H1 (cell line): ENCODE measurements around the gene RAB25. TPM values are rescaled to one million over a fixed set of nuclear protein-coding genes. Genes with fewer than 3 reads are reported as not detected.

Experiments used
- CTCF ChIA-PET: fragments of 300-600 bp; sonication (Branson Sonifier 250); formaldehyde crosslinking; loops from one replicate; lab custom pipeline; 2021; ENCODE audit not compliant: partially characterized antibody; lab: Charles Lee
- POLR2A ChIA-PET: fragments of 300-600 bp; sonication (Branson Sonifier 250); formaldehyde crosslinking; loops from one replicate; lab custom pipeline; 2021; ENCODE audit warnings: inconsistent platforms; ENCODE audit not compliant: partially characterized antibody; lab: Charles Lee
- DNase-seq, 2 experiments: peaks; one replicate each; pipeline versions ENCODE4 v3.0.0 to v3.0.0-alpha.2; 2010 to 2022; ENCODE audit warnings: low spot score in 2 of 2, low read depth in 1 of 2, mixed read lengths in 1 of 2
- FAIRE-seq: peaks from 2 replicates; lab custom pipeline; 2011; peaks lifted over from hg19 to GRCh38; lab: Jason Lieb, UNC
- H2AFZ ChIP-seq: 2 replicates; pipeline ENCODE4 v1.8.1; 2012; ENCODE audit warnings: low read length, inconsistent platforms
- H2AK5ac ChIP-seq: 2 replicates; pipeline ENCODE4 v1.6.1; 2013; ENCODE audit warnings: low read depth, low read length
- H2BK120ac ChIP-seq: replicated peaks from 2 replicates; pipeline ENCODE3; 2013; ENCODE audit warnings: low read depth, low read length, inconsistent platforms
- H2BK12ac ChIP-seq: 2 replicates; pipeline ENCODE4 v1.6.1; 2013; ENCODE audit warnings: low read depth, low read length
- H2BK15ac ChIP-seq: 2 replicates; pipeline ENCODE4 v1.6.1; 2013; ENCODE audit warnings: low read length
- H2BK20ac ChIP-seq: 2 replicates; pipeline ENCODE4 v1.6.1; 2013; ENCODE audit warnings: low read length
- H2BK5ac ChIP-seq: 2 replicates; pipeline ENCODE4 v1.6.1; 2013; ENCODE audit warnings: low read depth, low read length
- H3K14ac ChIP-seq: 2 replicates; pipeline ENCODE4 v1.6.1; 2013; ENCODE audit warnings: inconsistent platforms; ENCODE audit not compliant: insufficient read length
- H3K18ac ChIP-seq: 2 replicates; pipeline ENCODE4 v1.6.1; 2013; ENCODE audit warnings: low read length; ENCODE audit errors: extremely low read depth
- H3K23ac ChIP-seq: 2 replicates; pipeline ENCODE4 v1.6.1; 2013; ENCODE audit warnings: inconsistent platforms; ENCODE audit not compliant: insufficient read length
- H3K23me2 ChIP-seq: 2 replicates; pipeline ENCODE4 v1.6.1; 2013; ENCODE audit warnings: low read depth, low read length
- H3K27ac ChIP-seq: 2 replicates; pipeline ENCODE4 v1.6.1; 2011; ENCODE audit warnings: low read depth, low read length, inconsistent platforms
- H3K27me3 ChIP-seq, 4 experiments: replicated peaks in 1 of 4; 1 replicate in 1 of 4; 2 replicates in 3 of 4; pipeline versions ENCODE4 v1.6.1 to v1.8.1; 2011 to 2013; ENCODE audit warnings: low read length in 3 of 4, mild to moderate bottlenecking in 3 of 4, inconsistent platforms in 2 of 4, mixed read lengths in 2 of 4, moderate library complexity in 1 of 4; ENCODE audit not compliant: control insufficient read depth in 3 of 4, insufficient read depth in 3 of 4; ENCODE audit errors: extremely low read depth in 1 of 4
- H3K36me3 ChIP-seq, 4 experiments: 2 replicates each; pipeline versions ENCODE4 v1.6.1 to v1.8.1; 2011 to 2013; ENCODE audit warnings: mild to moderate bottlenecking in 4 of 4, low read length in 3 of 4, moderate library complexity in 2 of 4, control low read depth in 1 of 4, inconsistent platforms in 1 of 4; ENCODE audit not compliant: insufficient read depth in 4 of 4, control insufficient read depth in 2 of 4
- H3K4ac ChIP-seq: replicated peaks from 2 replicates; pipeline ENCODE3; 2013; ENCODE audit warnings: low read length, low read depth, mixed read lengths, inconsistent platforms; ENCODE audit not compliant: insufficient read length
- H3K4me1 ChIP-seq, 4 experiments: replicated peaks in 1 of 4; 1 replicate in 1 of 4; 2 replicates in 3 of 4; pipeline versions ENCODE4 v1.6.1 to v1.8.1; 2011 to 2013; ENCODE audit warnings: low read length in 3 of 4, inconsistent platforms in 2 of 4, mixed read lengths in 1 of 4; ENCODE audit not compliant: insufficient read depth in 4 of 4, control insufficient read depth in 3 of 4
- H3K4me2 ChIP-seq, 2 experiments: 2 replicates each; pipeline versions ENCODE4 v1.6.1 to v1.8.1; 2011 to 2013; ENCODE audit warnings: low read depth in 2 of 2, low read length in 2 of 2, control low read depth in 1 of 2, inconsistent platforms in 1 of 2, mild to moderate bottlenecking in 1 of 2; ENCODE audit not compliant: insufficient read depth in 1 of 2
- H3K4me3 ChIP-seq, 4 experiments: fragments of 200-600, 300-600 bp in 1 of 4; sonication (generic), shearing (Covaris generic), sonication (Bioruptor Twin) in 1 of 4; 2 replicates each; pipeline versions ENCODE4 v1.5.1 to v1.8.1; 2011 to 2016; ENCODE audit warnings: low read length in 4 of 4, low read depth in 3 of 4, control low read depth in 2 of 4, inconsistent platforms in 2 of 4, mild to moderate bottlenecking in 2 of 4, mixed read lengths in 1 of 4, moderate library complexity in 1 of 4; ENCODE audit not compliant: insufficient read depth in 2 of 4; ENCODE audit errors: extremely low read depth in 1 of 4
- H3K56ac ChIP-seq: replicated peaks from 2 replicates; pipeline ENCODE3; 2013; ENCODE audit warnings: low read depth, mild to moderate bottlenecking, mixed read lengths, low read length, inconsistent platforms; ENCODE audit not compliant: insufficient read length
- H3K79me1 ChIP-seq: 2 replicates; pipeline ENCODE4 v1.6.1; 2013; ENCODE audit warnings: low read depth, low read length, control low read depth
- H3K79me2 ChIP-seq, 2 experiments: 2 replicates each; pipeline versions ENCODE4 v1.6.1 to v1.8.1; 2012 to 2013; ENCODE audit warnings: low read length in 2 of 2, mild to moderate bottlenecking in 2 of 2, inconsistent platforms in 1 of 2; ENCODE audit not compliant: insufficient read depth in 2 of 2, control insufficient read depth in 1 of 2
- H3K9ac ChIP-seq, 4 experiments: replicated peaks in 1 of 4; 1 replicate in 1 of 4; 2 replicates in 3 of 4; pipeline versions ENCODE4 v1.6.1 to v1.8.1; 2011 to 2013; ENCODE audit warnings: low read depth in 3 of 4, low read length in 3 of 4, control low read depth in 2 of 4, mild to moderate bottlenecking in 2 of 4, moderate library complexity in 2 of 4, inconsistent platforms in 1 of 4; ENCODE audit errors: extremely low read depth in 1 of 4
- H3K9me3 ChIP-seq, 2 experiments: 2 replicates each; pipeline versions ENCODE4 v1.6.1 to v1.8.1; 2012 to 2013; ENCODE audit warnings: mild to moderate bottlenecking in 2 of 2, moderate library complexity in 2 of 2, control low read depth in 1 of 2, inconsistent platforms in 1 of 2, low read depth in 1 of 2, low read length in 1 of 2, mixed read lengths in 1 of 2; ENCODE audit not compliant: insufficient read depth in 2 of 2
- H4K20me1 ChIP-seq, 2 experiments: replicated peaks in 1 of 2; 2 replicates each; pipeline versions ENCODE3 to v1.8.1; 2011 to 2013; ENCODE audit warnings: inconsistent platforms in 2 of 2, low read length in 2 of 2, mild to moderate bottlenecking in 1 of 2; ENCODE audit not compliant: insufficient read depth in 2 of 2, control insufficient read depth in 1 of 2
- H4K5ac ChIP-seq: 2 replicates; pipeline ENCODE4 v1.6.1; 2013; ENCODE audit warnings: low read length, low read depth, mixed read lengths, inconsistent platforms; ENCODE audit not compliant: insufficient read length
- H4K8ac ChIP-seq: 2 replicates; pipeline ENCODE4 v1.8.0; 2013; ENCODE audit warnings: mild to moderate bottlenecking, moderate library complexity, low read length, inconsistent platforms; ENCODE audit not compliant: insufficient read depth; ENCODE audit errors: extremely low read depth
- H4K91ac ChIP-seq: replicated peaks from 2 replicates; pipeline ENCODE3; 2013; ENCODE audit warnings: low read length, mixed read lengths, inconsistent platforms; ENCODE audit not compliant: insufficient read length
- POLR2A ChIP-seq, 2 experiments: IDR thresholded peaks; 1 replicate in 1 of 2; 2 replicates in 1 of 2; pipeline ENCODE4 v1.6.1; 2011; ENCODE audit warnings: low read depth in 2 of 2, low read length in 2 of 2, mild to moderate bottlenecking in 2 of 2; ENCODE audit errors: control extremely low read depth in 1 of 2
- RAD21 ChIP-seq, 2 experiments: IDR thresholded peaks in 1 of 2; conservative IDR thresholded peaks in 1 of 2; 2 replicates each; pipeline ENCODE4 v1.6.1; 2011; ENCODE audit warnings: low read depth in 2 of 2, low read length in 2 of 2, improper control_type of control experiment in 1 of 2, inconsistent platforms in 1 of 2, mild to moderate bottlenecking in 1 of 2, moderate library complexity in 1 of 2
- WGBS, 2 experiments: shearing (Covaris generic) in 1 of 2; methylation state at CpG; one replicate each; pipeline versions ENCODE4 v1.1.6 to v1.1.7; 2013 to 2015; ENCODE audit warnings: low lambda C conversion rate in 2 of 2, mixed read lengths in 2 of 2, inconsistent platforms in 1 of 2, low coverage in 1 of 2, missing lambda C conversion rate in 1 of 2; ENCODE audit not compliant: insufficient replicate concordance in 2 of 2, insufficient coverage in 1 of 2, insufficient read length in 1 of 2; ENCODE audit errors: extremely low coverage in 1 of 2, missing lambda C conversion rate in 1 of 2; 5-methylcytosine and 5-hydroxymethylcytosine counted together
- polyA plus RNA-seq, 7 experiments: library from polyadenylated mRNA; depleted of rRNA in 3 of 7; stranded (reverse) in 5 of 7; unstranded in 2 of 7; fragments of >200 nt in 5 of 7; fragments of 200-250 nt in 2 of 7; gene quantifications; 1 replicate in 5 of 7; 2 replicates in 1 of 7; 4 replicates in 1 of 7; pipeline versions ENCODE4 v1.2.1 to v1.2.3, GENCODE V29; 2011 to 2013; ENCODE audit warnings: missing spikeins in 2 of 7, mixed read lengths in 2 of 7
- total RNA-seq: library from RNA; stranded (reverse); fragmentation: NEBNext Ultra II Directional; extraction: Animal tissue kit (Norgen Biotek cat#: 25700); gene quantifications from 2 replicates; pipeline ENCODE4 v1.2.1, GENCODE V29; 2021

The RAB25 gene
- total and polyA plus RNA-seq, 2 of the 8 experiments (the other 6 are each of a cell fraction or from before 2014, with no cell fraction given), result 34.8 to 98.2 TPM

- H3K56ac ChIP-seq, result no peak overlapping the region
- WGBS, 2 experiments, result 63% methylated on average over 5 of the region's 6 CpGs; no CpG with 5 or more reads in 1 of the 2 experiments
- H3K9me3 ChIP-seq, result no peaks in the 10 kb centered on the region
- no peaks in the 10 kb centered on the region for H3K27me3 ChIP-seq
- no peak overlapping the region for H3K23ac ChIP-seq
- peaks cover 15% of the 10 kb centered on the region for H3K79me1 ChIP-seq
- peak overlapping the region; percentile 17 to 26; a peak in 3 of 4 replicates for H3K4me2 ChIP-seq
- H3K18ac ChIP-seq, result peak overlapping the region; percentile 87; the same call in 1 of the 2 replicates
- no peak overlapping the region for H3K4ac ChIP-seq
- peak overlapping the region; percentile 17; the same call in 1 of the 2 replicates for H2AK5ac ChIP-seq
- H2AFZ ChIP-seq, result no peak overlapping the region
- H3K4me3 ChIP-seq, result no peak overlapping the region
- DNase-seq, result no peak
- no peak overlapping the region for H3K14ac ChIP-seq
- FAIRE-seq, result no peak
- peak overlapping the region; percentile 35; the same call in 1 of the 2 replicates for H2BK5ac ChIP-seq
- no peak overlapping the region for H4K5ac ChIP-seq
- peaks cover 4 to 27% (median 9%) of the 10 kb centered on the region in 4 experiments; a peak in 7 of 8 replicates for H3K36me3 ChIP-seq
- ChIA-PET CTCF (interaction anchor here (1.0 to 10.0 kb wide), 9 partner anchors 9 to 56 kb away, joined by 3 to 139 read pairs (median 5); partner anchors contain the start of genes LAMTOR2, RAB25 and UBQLN4), POLR2A (interaction anchor here (0.9 to 9.7 kb wide), 14 partner anchors 8 to 536 kb away, joined by 3 to 88 read pairs (median 4); partner anchors contain the start of genes LAMTOR2, LMNA, MEX3A and RAB25)
- peaks cover 20 to 49% (median 37%) of the 10 kb centered on the region in 4 experiments for H3K4me1 ChIP-seq
- peaks cover 2 to 19% of the 10 kb centered on the region in 2 experiments for H4K20me1 ChIP-seq
- H4K91ac ChIP-seq, result no peak overlapping the region
- peaks cover 0 to 20% of the 10 kb centered on the region in 2 experiments; a peak in 3 of 4 replicates for H3K79me2 ChIP-seq
- no peaks in the 10 kb centered on the region for H3K23me2 ChIP-seq
- no peak overlapping the region for H2BK120ac ChIP-seq
- H3K9ac ChIP-seq, result no peak overlapping the region
- H4K8ac ChIP-seq, result no peak overlapping the region
- H2BK15ac ChIP-seq, result peak overlapping the region; percentile 88; the same call in 1 of the 2 replicates
- 0 out of 2 replicates have a peak overlapping the region, but pooled peaks have one; percentile 75 for H2BK12ac ChIP-seq
- no peak overlapping the region for H2BK20ac ChIP-seq
- no peak for TF ChIP-seq RAD21 (IDR thresholded peaks at IDR 0.05 in 1 of 2, conservative IDR thresholded peaks at IDR 0.05 in 1 of 2; ENCODE audit: low read depth in 2 of 2, low read length in 2 of 2)
- TF ChIP-seq POLR2A (IDR thresholded peaks at IDR 0.05; ENCODE audit: control extremely low read depth in 1 of 2, low read depth in 2 of 2, low read length in 2 of 2), result peak in 1 of 2 experiments; percentile 20; a peak in 1 of 3 replicates
- no peak overlapping the region for H3K27ac ChIP-seq
Measured at GRCh38 chr1:156072251-156072650, 11.3 kb downstream of the RAB25 start.
